ENCODE measurements around the gene ZNF135.

GRCh38 chr19:58014141-58014540, 44.9 kb upstream of the ZNF135 start:
- TF ChIP-seq POLR2A (IDR thresholded peaks at IDR 0.05; ENCODE audit: insufficient read depth in 1 of 2, low read depth in 2 of 2, low read length in 2 of 2), result no peak
- no peak for TF ChIP-seq HDAC6 (IDR thresholded peaks at IDR 0.05; ENCODE audit: low read depth, low read length)
- TF ChIP-seq ZNF281 (CRISPR knock-in tag; IDR thresholded peaks at IDR 0.05; ENCODE audit: borderline replicate concordance), result no peak
- TF ChIP-seq GABPA (IDR thresholded peaks at IDR 0.05; ENCODE audit: low read depth, low read length), result no peak
- TF ChIP-seq GABPA (CRISPR knock-in tag; IDR thresholded peaks at IDR 0.05; ENCODE audit: low read depth), result no peak
- TF ChIP-seq, protein P1, sequence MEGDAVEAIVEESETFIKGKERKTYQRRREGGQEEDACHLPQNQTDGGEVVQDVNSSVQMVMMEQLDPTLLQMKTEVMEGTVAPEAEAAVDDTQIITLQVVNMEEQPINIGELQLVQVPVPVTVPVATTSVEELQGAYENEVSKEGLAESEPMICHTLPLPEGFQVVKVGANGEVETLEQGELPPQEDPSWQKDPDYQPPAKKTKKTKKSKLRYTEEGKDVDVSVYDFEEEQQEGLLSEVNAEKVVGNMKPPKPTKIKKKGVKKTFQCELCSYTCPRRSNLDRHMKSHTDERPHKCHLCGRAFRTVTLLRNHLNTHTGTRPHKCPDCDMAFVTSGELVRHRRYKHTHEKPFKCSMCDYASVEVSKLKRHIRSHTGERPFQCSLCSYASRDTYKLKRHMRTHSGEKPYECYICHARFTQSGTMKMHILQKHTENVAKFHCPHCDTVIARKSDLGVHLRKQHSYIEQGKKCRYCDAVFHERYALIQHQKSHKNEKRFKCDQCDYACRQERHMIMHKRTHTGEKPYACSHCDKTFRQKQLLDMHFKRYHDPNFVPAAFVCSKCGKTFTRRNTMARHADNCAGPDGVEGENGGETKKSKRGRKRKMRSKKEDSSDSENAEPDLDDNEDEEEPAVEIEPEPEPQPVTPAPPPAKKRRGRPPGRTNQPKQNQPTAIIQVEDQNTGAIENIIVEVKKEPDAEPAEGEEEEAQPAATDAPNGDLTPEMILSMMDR (CRISPR knock-in tag; IDR thresholded peaks at IDR 0.05), result no peak
- TF ChIP-seq CEBPB (IDR thresholded peaks at IDR 0.05; ENCODE audit: borderline replicate concordance, low read depth, low read length), result no peak
- no peak for TF ChIP-seq NR2F6 (IDR thresholded peaks at IDR 0.05)
- no peak for TF ChIP-seq NR2F6 (CRISPR knock-in tag; IDR thresholded peaks at IDR 0.05)
- TF ChIP-seq SNAPC2 (CRISPR knock-in tag; IDR thresholded peaks at IDR 0.05), result no peak
- TF ChIP-seq HIVEP1 (CRISPR knock-in tag; IDR thresholded peaks at IDR 0.05), result no peak
- no peak for TF ChIP-seq ZNF589 (CRISPR knock-in tag; conservative IDR thresholded peaks at IDR 0.05)

All from HepG2 (cell line).